GM23338 (cell line): ENCODE measurements around the gene PILRB. TPM values are rescaled to one million over a fixed set of nuclear protein-coding genes. Genes with fewer than 3 reads are reported as not detected.
"Not testable (repeated sequence)": the region's sequence is repeated elsewhere in the genome, so short reads cannot be mapped to it uniquely, and the experiment has no call there.

Experiments used
- ATAC-seq: fragments of 200-7000 bp; cut with Tn5 transposase; 3 replicates; pipeline ENCODE4 v1.9.1; 2020
- DNase-seq: peaks from one replicate; pipeline ENCODE4 v3.0.0-alpha.2; 2015; ENCODE audit warnings: low spot score
- H2AFZ ChIP-seq: fragments of 200-600 bp; sonication (generic); 2 replicates; pipeline ENCODE4 v1.8.0; 2016; ENCODE audit warnings: antibody characterized with exemption, mild to moderate bottlenecking, moderate library complexity
- H3F3A ChIP-seq: fragments of 200-600 bp; sonication (generic); replicated peaks from 2 replicates; pipeline ENCODE4 v1.8.0; 2017; ENCODE audit warnings: antibody characterized with exemption, mixed run types, low read depth
- H3K27ac ChIP-seq: fragments of 200-600 bp; sonication (generic); 2 replicates; pipeline ENCODE4 v1.6.1; 2016; ENCODE audit warnings: low read depth
- H3K27me3 ChIP-seq: fragments of 200-600 bp; sonication (generic); 2 replicates; pipeline ENCODE4 v1.8.0; 2016; ENCODE audit warnings: mild to moderate bottlenecking, mixed run types, moderate library complexity; ENCODE audit not compliant: insufficient read depth
- H3K36me3 ChIP-seq: fragments of 200-600 bp; sonication (generic); 2 replicates; pipeline ENCODE4 v1.8.0; 2016; ENCODE audit warnings: mild to moderate bottlenecking; ENCODE audit not compliant: insufficient read depth
- H3K4me1 ChIP-seq: fragments of 200-600 bp; sonication (generic); 2 replicates; pipeline ENCODE4 v1.8.0; 2016; ENCODE audit warnings: mild to moderate bottlenecking, moderate library complexity; ENCODE audit not compliant: insufficient read depth
- H3K4me2 ChIP-seq: fragments of 200-600 bp; sonication (generic); 2 replicates; pipeline ENCODE4 v1.7.1; 2017; ENCODE audit warnings: mixed run types
- H3K4me3 ChIP-seq: fragments of 200-600 bp; sonication (generic); 2 replicates; pipeline ENCODE4 v1.6.1; 2016; ENCODE audit warnings: mixed run types
- H3K79me2 ChIP-seq: fragments of 200-600 bp; sonication (generic); replicated peaks from 2 replicates; pipeline ENCODE4 v1.8.0; 2017; ENCODE audit warnings: mild to moderate bottlenecking; ENCODE audit not compliant: insufficient read depth
- H3K9me2 ChIP-seq: fragments of 200-600 bp; sonication (generic); 2 replicates; pipeline ENCODE4 v1.8.0; 2017; ENCODE audit not compliant: insufficient read depth
- H4K20me1 ChIP-seq: fragments of 200-600 bp; sonication (generic); replicated peaks from 2 replicates; pipeline ENCODE4 v1.8.0; 2017; ENCODE audit warnings: mild to moderate bottlenecking; ENCODE audit not compliant: insufficient read depth
- H3K27ac Mint-ChIP-seq: 2 replicates; pipeline ENCODE4 v1.8.0; 2020; ENCODE audit warnings: inconsistent platforms, mild to moderate bottlenecking, moderate library complexity, mixed read lengths
- H3K27me3 Mint-ChIP-seq: 3 replicates; pipeline ENCODE4 v1.8.0; 2022; ENCODE audit warnings: low read depth, mild to moderate bottlenecking, moderate library complexity, mixed read lengths, inconsistent platforms; ENCODE audit not compliant: insufficient read depth, poor library complexity
- H3K36me3 Mint-ChIP-seq: 3 replicates; pipeline ENCODE4 v1.8.0; 2021; ENCODE audit warnings: low read depth, mild to moderate bottlenecking, inconsistent platforms, moderate library complexity, mixed read lengths
- H3K4me1 Mint-ChIP-seq: 3 replicates; pipeline ENCODE4 v1.8.0; 2020; ENCODE audit warnings: mild to moderate bottlenecking, inconsistent platforms, mixed read lengths
- H3K4me3 Mint-ChIP-seq: 3 replicates; pipeline ENCODE4 v1.8.0; 2021; ENCODE audit warnings: moderate library complexity, mild to moderate bottlenecking, inconsistent platforms, mixed read lengths
- H3K9me3 Mint-ChIP-seq: 3 replicates; pipeline ENCODE4 v1.8.0; 2020; ENCODE audit warnings: moderate library complexity, mild to moderate bottlenecking, inconsistent platforms, mixed read lengths
- CREB1 ChIP-seq: fragments of 250-450 bp; sonication (Bioruptor Pico); IDR thresholded peaks from 2 replicates; pipeline ENCODE4 v1.5.0; 2020; ENCODE audit warnings: low read depth, mild to moderate bottlenecking, moderate library complexity
- EZH2 ChIP-seq: fragments of 200-600 bp; sonication (generic); IDR thresholded peaks from one replicate; pipeline ENCODE4 v1.8.0; 2017; ENCODE audit warnings: antibody characterized with exemption, mild to moderate bottlenecking, low read depth; ENCODE audit not compliant: unreplicated experiment
- POLR2AphosphoS5 ChIP-seq: IDR thresholded peaks from 2 replicates; pipeline ENCODE4 v1.6.1; 2016; ENCODE audit warnings: antibody characterized with exemption, low read depth
- STAT1 ChIP-seq: IDR thresholded peaks from one replicate; pipeline ENCODE4 v1.6.1; 2016; ENCODE audit warnings: antibody characterized with exemption; ENCODE audit not compliant: unreplicated experiment
- ZNF331 ChIP-seq: fragments of 250-450 bp; sonication (Bioruptor Pico); IDR thresholded peaks from 2 replicates; pipeline ENCODE4 v1.5.0; 2020; ENCODE audit warnings: low read depth, mild to moderate bottlenecking, moderate library complexity
- polyA plus RNA-seq: library from polyadenylated mRNA; unstranded; fragments of >200 nt; fragmentation: Nextera tagmentation; extraction: Ambion mirVana; gene quantifications from 2 replicates; pipeline ENCODE4 v1.2.1, GENCODE V29; 2016
- total RNA-seq: library from RNA; depleted of rRNA; stranded (reverse); fragments of >200 nt; shearing (Covaris generic); gene quantifications from 2 replicates; pipeline ENCODE4 v1.2.3, GENCODE V29; 2014
- TF ChIP-seq, protein P1 (sequence below): IDR thresholded peaks from one replicate; pipeline ENCODE4 v1.6.1; 2018; ENCODE audit warnings: antibody characterized with exemption; ENCODE audit not compliant: unreplicated experiment

The PILRB gene
- total and polyA plus RNA-seq, 2 experiments from 2014 or later: 25.3 to 43.0 TPM

DNA sequence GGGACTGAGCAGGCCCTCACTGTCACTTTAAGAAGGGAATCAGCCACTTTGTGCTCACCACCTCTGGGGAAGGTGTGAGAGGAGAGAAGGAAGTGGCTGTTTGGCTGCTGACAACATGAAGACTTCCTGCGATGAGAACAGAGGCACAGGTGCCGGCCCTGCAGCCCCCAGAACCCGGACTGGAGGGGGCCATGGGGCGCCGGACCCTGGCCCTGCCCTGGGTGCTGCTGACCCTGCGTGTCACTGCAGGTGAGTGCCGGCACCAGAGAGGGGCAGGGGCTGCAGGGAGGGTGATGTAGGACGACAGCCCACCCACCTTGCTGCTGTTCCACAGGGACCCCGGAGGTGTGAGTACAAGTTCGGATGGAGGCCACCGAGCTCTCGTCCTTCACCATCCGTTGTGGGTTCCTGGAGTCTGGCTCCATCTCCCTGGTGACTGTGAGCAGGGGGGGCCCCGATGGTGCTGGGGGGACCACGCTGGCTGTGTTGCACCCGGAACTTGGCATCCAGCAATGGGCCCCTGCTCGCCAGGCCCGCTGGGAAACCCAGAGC lies 5.6 kb upstream of the PILRB start:
- not testable (repeated sequence) for H3K4me3 Mint-ChIP-seq, H3K4me3 ChIP-seq, H3K27ac Mint-ChIP-seq, H2AFZ ChIP-seq, H3K4me2 ChIP-seq, H3K27me3 ChIP-seq, DNase-seq, H3K9me3 Mint-ChIP-seq, H3K27ac ChIP-seq, H3K79me2 ChIP-seq, H3K4me1 ChIP-seq, H3K9me2 ChIP-seq, ATAC-seq, H3F3A ChIP-seq, H3K4me1 Mint-ChIP-seq
- H3K36me3 Mint-ChIP-seq: peaks cover 70% of the 10 kb centered on the region
- Histone ChIP-seq H3K36me3 (peaks cover 33% of the 10 kb centered on the region), H4K20me1 (peaks cover 11% of the 10 kb centered on the region; the same call in 1 of the 2 replicates)
- H3K27me3 Mint-ChIP-seq: peaks cover 11% of the 10 kb centered on the region

DNA sequence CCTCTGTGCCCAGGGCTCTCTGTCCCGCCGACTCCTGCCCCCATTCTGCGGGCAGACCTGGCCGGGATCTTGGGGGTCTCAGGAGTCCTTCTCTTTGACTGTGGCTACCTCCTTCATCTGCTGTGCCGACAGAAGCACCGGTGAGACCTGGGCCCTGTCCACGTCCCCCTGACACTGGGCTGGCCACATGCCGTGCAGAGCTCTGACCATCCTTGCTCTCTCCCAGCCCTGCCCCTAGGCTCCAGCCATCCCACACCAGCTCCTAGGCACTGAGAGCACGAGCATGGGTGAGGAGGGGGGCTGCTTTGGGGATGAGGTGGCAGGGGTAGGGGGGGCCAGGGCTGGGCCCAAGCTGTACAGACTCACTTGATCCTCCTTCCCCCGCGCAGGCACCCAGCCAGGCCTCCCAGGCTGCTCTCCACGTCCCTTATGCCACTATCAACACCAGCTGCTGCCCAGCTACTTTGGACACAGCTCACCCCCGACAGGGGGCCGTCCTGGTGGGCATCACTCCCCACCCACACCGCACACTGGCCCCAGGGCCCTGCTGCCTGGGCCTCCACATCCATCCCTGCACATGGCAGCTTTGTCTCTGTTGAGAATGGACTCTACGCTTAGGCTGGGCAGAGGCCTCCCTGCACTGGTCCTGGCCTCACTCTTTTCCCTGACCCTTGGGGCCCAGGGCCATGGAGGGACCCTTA lies 4.8 kb upstream of the PILRB start:
- H3K4me1 ChIP-seq: no peaks in the 10 kb centered on the region
- H3K36me3 Mint-ChIP-seq: peaks cover 68% of the 10 kb centered on the region
- TF ChIP-seq ZNF331 (CRISPR knock-in tag): no peak
- TF ChIP-seq EZH2: no peak
- TF ChIP-seq POLR2AphosphoS5: no peak
- TF ChIP-seq CREB1: no peak
- H3K79me2 ChIP-seq: no peaks in the 10 kb centered on the region
- peaks cover 25% of the 10 kb centered on the region for H3K36me3 ChIP-seq
- peaks cover 5% of the 10 kb centered on the region; the same call in 1 of the 2 replicates for H4K20me1 ChIP-seq
- no peaks in the 10 kb centered on the region for H3K9me3 Mint-ChIP-seq
- H3K27me3 ChIP-seq: no peaks in the 10 kb centered on the region
- H3K9me2 ChIP-seq: no peaks in the 10 kb centered on the region
- no peak overlapping the region for H3K4me3 Mint-ChIP-seq
- no peak overlapping the region for H2AFZ ChIP-seq
- no peak for DNase-seq
- H3K4me2 ChIP-seq: no peak overlapping the region
- H3K4me1 Mint-ChIP-seq: no peaks in the 10 kb centered on the region; the same call in 2 of the 3 replicates
- H3K27ac ChIP-seq: no peak overlapping the region
- H3K27ac Mint-ChIP-seq: no peak overlapping the region
- ATAC-seq: no peak
- no peak overlapping the region for H3K4me3 ChIP-seq
- H3K27me3 Mint-ChIP-seq: peaks cover 11% of the 10 kb centered on the region
- H3F3A ChIP-seq: no peaks in the 10 kb centered on the region

DNA sequence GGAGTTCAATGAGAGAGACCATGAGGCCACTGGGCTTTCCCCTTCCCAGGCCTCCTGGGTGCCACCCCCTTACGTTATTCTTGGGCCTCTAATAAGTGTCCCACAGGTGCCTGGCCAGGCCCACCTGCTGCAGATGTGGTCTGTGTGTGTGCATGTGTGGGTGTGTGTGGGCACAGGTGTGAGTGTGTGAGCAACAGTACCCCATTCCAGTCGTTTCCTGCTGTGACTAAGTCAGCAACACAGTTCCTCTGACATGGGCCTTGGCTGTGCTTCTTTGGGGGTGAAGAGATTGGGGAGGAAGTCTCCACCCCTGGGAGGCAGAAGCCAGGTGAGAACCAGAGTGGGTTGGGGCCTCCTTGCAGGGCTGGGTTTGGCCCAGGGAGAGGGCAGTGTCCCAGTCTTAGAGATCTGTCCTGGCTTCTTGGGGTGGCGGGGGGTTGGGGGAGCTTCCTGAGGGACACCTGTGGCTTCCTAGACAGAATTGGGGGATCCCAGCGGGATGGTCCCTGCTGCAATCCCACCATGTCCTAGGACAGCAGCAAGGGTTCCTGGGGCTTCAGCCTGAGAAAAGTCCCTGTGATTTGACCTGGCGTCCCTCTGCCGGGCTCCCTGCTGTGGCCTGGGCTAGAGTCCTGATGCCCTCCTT lies 4.1 kb upstream of the PILRB start:
- peaks cover 66% of the 10 kb centered on the region for H3K36me3 Mint-ChIP-seq
- no peaks in the 10 kb centered on the region for H3F3A ChIP-seq
- H3K4me3 ChIP-seq: no peak overlapping the region
- H2AFZ ChIP-seq: no peak overlapping the region
- H3K4me2 ChIP-seq: no peak overlapping the region
- H3K9me3 Mint-ChIP-seq: no peaks in the 10 kb centered on the region
- no peaks in the 10 kb centered on the region for H3K79me2 ChIP-seq
- ATAC-seq (no peak), DNase-seq (no peak)
- no peaks in the 10 kb centered on the region for H3K4me1 ChIP-seq
- no peaks in the 10 kb centered on the region; the same call in 2 of the 3 replicates for H3K4me1 Mint-ChIP-seq
- peaks cover 12% of the 10 kb centered on the region for H3K27me3 Mint-ChIP-seq
- no peaks in the 10 kb centered on the region for H3K27me3 ChIP-seq
- H3K27ac Mint-ChIP-seq: no peak overlapping the region
- H3K9me2 ChIP-seq: no peaks in the 10 kb centered on the region
- H4K20me1 ChIP-seq: peaks cover 2% of the 10 kb centered on the region; the same call in 1 of the 2 replicates
- no peak overlapping the region for H3K27ac ChIP-seq
- H3K4me3 Mint-ChIP-seq: no peak overlapping the region
- H3K36me3 ChIP-seq: peaks cover 22% of the 10 kb centered on the region; the same call in 1 of the 2 replicates
- TF ChIP-seq EZH2 (no peak), STAT1 (no peak)
- TF ChIP-seq, protein P1, sequence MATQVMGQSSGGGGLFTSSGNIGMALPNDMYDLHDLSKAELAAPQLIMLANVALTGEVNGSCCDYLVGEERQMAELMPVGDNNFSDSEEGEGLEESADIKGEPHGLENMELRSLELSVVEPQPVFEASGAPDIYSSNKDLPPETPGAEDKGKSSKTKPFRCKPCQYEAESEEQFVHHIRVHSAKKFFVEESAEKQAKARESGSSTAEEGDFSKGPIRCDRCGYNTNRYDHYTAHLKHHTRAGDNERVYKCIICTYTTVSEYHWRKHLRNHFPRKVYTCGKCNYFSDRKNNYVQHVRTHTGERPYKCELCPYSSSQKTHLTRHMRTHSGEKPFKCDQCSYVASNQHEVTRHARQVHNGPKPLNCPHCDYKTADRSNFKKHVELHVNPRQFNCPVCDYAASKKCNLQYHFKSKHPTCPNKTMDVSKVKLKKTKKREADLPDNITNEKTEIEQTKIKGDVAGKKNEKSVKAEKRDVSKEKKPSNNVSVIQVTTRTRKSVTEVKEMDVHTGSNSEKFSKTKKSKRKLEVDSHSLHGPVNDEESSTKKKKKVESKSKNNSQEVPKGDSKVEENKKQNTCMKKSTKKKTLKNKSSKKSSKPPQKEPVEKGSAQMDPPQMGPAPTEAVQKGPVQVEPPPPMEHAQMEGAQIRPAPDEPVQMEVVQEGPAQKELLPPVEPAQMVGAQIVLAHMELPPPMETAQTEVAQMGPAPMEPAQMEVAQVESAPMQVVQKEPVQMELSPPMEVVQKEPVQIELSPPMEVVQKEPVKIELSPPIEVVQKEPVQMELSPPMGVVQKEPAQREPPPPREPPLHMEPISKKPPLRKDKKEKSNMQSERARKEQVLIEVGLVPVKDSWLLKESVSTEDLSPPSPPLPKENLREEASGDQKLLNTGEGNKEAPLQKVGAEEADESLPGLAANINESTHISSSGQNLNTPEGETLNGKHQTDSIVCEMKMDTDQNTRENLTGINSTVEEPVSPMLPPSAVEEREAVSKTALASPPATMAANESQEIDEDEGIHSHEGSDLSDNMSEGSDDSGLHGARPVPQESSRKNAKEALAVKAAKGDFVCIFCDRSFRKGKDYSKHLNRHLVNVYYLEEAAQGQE: no peak
